22Rv1 (cell line): ENCODE data around the gene GID4.

Source experiments
- H3K27ac ChIP-seq: fragments of 450-650 bp; 2 replicates; pipeline ENCODE4 v1.5.1; 2017
- CTCF ChIP-seq: fragments of 450-650 bp; IDR thresholded peaks from 2 replicates; pipeline ENCODE4 v1.5.1; 2017; ENCODE audit warnings: mild to moderate bottlenecking
- ZFX ChIP-seq: fragments of 450-650 bp; IDR thresholded peaks from 2 replicates; pipeline ENCODE4 v1.6.1; 2017; ENCODE audit warnings: antibody characterized with exemption, borderline replicate concordance

Gene GID4

DNA sequence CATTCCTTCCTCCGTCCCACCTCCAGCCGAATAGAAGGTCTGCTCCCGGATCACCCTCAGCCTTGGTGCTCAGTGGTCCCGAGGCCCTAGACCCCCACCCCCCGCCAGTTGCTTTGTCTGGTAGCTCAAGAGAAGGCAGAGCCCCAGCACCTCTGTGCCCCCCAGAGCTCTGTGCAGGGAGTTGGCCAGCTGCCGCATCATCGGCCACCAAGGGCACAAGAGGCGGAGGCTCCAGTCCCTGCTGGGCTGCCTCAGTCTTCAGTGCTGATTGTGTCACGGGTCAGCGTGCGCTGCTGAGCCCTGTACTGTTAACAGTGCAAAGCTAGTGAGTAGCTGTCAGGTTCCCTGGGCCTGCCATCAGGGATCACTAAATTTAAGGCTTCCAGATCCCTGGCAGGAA is 26.3 kb downstream of the GID4 start:
- no peak overlapping the region for H3K27ac ChIP-seq
- TF ChIP-seq ZFX (no peak), CTCF (no peak)

DNA sequence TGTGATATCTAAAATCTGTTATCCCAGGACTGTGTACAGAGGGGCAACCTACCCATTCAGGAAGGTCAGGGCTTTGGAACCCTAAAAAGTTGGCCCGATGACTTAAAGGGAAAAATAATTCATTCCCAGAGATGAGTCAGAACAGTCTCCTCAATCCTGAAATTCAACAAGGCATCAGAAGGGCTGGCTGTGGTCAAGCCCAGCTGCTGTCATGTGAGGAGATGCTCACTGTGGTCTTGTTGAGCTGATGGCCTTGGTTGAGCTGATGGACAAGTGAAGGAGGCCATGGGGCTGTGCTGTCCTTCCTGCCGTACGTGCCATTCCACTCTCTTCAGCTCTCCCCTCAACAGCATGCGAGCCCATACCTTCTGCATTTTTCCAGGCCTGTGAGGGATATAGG is 27.7 kb downstream of the GID4 start:
- no peak for TF ChIP-seq CTCF
- TF ChIP-seq ZFX = no peak

GRCh38 chr17:18069101-18069500 is 29.9 kb downstream of the GID4 start:
- no peak overlapping the region for H3K27ac ChIP-seq
- TF ChIP-seq ZFX = no peak
- TF ChIP-seq CTCF = no peak

More for the DNA sequence above, 27.7 kb downstream of the GID4 start:
- H3K27ac ChIP-seq = no peak overlapping the region

DNA sequence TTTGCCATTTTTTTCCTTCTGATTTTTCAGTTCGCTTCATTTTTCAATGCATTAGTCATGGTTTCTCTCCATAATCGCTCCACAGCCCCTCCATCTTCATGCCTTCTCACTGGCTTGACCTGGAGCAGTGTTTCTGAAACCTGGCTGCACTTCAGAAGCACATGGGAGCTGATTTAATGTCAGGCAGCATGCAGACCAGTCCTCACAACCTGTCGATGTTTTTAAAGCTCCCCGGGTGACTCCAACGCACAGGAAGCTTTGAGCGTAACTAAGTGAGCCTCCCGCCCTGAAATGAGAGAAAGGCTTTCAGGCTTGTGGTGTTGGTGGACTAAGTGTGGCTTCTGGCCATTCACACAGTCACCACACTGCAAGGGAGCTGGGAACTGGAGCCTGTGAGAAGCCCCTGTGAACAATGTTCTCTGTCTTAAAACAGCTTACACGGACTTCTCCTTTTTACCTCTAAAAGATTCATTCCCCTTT is 31.7 kb downstream of the GID4 start:
- H3K27ac ChIP-seq = no peak overlapping the region
- TF ChIP-seq ZFX (no peak), CTCF (no peak)

- no peak overlapping the region for H3K27ac ChIP-seq
- TF ChIP-seq CTCF (no peak), ZFX (no peak)
These were observed 32.5 kb downstream of the GID4 start for GRCh38 chr17:18071751-18072150.

- H3K27ac ChIP-seq = no peak overlapping the region
- TF ChIP-seq ZFX = no peak
- no peak for TF ChIP-seq CTCF
These were observed 35.5 kb downstream of the GID4 start for GRCh38 chr17:18074566-18075272.

- TF ChIP-seq CTCF (no peak), ZFX (no peak)
- no peak overlapping the region for H3K27ac ChIP-seq
These were observed 37.7 kb downstream of the GID4 start for GRCh38 chr17:18076936-18077335.
